Measurements from ENCODE around the gene WDFY4.

Gene WDFY4

DNA sequence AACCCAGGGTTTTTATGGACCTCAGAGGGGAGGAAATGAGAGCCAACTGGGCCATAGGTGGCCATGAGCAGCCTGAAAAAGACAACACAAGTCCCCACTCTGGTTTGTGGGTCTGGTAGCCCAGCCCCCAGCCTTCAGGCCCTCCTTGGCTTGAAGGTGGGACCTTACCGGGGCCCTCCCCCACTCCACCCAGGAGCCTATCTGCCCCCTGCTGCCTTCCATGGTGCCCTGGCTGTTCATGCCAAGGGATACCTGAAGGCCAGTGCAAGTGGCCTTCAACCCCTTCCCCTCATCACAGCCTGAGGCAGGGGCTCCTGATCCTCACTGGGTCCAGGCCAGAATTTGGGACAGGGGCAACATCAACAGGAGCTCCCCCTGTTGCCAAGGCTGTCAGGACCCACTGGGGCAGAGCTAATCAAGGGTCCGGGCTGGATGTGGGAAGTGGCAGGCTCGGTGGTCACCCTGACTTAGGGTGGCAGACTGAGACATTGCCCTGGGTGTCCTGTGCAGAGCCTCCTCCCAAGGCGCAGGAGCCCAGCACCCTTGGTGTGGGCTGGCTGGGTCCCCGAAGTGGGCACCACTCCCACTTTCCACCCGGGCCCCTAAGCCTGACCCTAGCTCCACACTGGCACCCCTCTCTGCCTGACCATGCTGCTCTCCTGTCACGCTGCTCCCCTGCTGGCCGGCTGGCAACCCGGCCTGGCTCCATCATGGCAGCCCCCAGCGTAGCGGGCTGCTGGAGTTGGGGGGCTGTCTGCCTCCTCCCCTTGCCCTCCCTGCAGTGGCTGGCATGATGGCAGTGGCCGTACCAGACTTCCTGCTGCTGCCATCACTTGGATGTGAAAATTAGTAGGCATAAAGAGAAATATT, 6.4 kb downstream of the WDFY4 start:
- no peak for DNase-seq (ENCODE audit: low read depth)

DNA sequence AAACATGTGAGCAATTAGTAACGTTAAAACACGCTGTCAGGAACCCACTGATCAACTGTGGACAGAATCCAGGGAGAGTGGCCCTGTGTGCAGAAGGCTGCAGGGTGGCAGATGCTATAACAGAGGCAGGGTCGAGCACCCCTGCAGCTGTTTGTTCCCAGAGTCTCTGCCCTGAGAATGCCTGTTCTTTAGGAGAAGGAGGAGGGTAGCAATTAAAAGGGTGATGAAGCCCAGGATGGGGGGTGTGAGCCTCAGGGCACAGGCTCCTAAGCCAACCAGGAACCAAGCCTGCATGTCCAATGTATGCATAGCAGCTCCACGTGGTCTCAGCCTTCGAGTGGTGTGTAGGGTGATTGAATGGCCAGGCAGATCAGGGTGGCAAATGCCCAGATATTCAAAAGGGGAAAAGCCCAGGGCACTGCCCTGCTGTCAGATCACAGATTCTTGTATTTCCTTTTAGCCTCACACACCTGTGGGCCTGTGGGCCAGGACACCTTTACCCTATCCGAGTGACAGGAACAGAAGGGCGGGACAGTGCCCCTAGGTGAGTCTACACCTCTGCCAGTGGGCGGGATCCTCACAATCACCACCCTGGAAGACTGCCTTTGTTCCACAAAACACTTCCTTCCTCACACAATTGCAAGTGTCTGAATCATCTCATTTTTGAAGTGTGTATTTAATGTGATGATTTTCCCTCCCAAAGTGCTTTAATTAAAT, 7.3 kb downstream of the WDFY4 start:
- no peak for DNase-seq (ENCODE audit: low read depth)

DNA sequence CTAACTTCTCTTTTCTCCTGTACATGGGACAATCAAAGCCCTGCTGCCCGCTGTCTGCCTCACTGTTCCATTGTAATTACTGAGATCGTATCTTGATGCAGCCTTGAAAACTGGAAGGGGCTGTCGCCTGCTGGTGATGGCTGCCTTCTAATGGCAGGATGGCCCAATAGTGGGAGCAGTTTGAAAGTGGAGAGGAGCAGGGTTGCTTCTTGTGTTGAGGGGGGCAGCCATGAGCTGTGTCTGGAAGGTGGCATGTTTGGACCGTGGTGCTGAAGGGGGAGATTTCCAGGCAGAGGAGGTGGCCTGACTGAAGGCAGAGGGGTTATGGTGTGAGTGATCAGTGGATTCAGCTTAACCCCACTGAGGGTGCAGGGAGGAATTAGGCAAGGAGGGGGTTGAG, 8.1 kb downstream of the WDFY4 start:
- no peak for DNase-seq (ENCODE audit: low read depth)

DNA sequence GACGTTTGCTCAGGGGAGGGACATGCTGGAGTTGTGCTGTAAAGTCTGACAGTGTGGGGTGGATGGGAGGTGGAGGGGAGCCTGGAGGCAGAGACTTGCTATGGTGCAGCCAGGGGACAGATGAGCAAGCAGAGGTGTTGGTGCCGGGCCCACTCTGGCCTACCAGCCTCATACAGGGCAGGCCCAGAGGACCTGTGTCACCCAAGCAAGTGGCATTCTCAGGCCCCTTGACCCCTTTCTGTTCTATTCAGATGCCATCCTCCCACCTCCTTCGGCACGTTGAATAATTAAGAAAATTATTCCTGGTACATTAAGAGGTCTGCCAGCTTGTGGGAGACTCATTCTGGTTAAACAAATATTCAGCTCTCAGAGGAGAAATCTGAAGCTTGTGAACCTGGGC, 8.5 kb downstream of the WDFY4 start:
- DNase-seq (ENCODE audit: low read depth), result no peak

DNA sequence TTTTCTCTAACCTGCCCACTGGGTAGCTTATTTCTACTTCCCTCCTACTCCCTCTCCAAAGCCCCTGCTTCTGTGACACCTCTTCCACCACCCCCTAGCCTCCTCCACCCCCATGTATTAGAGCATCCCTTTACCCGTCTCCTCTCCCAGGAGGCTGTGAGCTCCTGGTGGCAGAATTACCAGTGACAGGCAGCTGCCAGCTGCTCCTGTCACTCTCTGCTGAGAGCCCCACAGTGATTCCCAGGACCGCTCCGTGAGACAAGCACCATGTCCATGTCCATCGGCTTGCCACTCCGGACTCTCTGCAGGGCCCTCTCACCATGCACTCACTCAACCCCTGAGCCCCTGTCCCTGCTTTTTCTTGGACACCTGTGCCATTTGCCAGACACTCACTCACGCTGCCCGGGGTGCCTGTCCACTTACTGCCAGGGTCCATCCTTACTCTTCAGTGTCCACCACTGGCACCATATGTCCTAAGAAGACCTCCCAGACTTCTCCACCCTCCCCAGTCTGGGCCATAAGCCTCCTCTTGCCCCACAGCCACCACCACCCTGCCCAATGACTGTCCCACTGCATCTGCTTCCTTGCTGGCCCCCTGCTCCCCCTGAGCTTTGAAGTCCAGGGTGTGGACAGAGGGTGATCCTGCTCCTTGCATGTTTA, 9.8 kb downstream of the WDFY4 start:
- no peak for DNase-seq (ENCODE audit: low read depth)

DNA sequence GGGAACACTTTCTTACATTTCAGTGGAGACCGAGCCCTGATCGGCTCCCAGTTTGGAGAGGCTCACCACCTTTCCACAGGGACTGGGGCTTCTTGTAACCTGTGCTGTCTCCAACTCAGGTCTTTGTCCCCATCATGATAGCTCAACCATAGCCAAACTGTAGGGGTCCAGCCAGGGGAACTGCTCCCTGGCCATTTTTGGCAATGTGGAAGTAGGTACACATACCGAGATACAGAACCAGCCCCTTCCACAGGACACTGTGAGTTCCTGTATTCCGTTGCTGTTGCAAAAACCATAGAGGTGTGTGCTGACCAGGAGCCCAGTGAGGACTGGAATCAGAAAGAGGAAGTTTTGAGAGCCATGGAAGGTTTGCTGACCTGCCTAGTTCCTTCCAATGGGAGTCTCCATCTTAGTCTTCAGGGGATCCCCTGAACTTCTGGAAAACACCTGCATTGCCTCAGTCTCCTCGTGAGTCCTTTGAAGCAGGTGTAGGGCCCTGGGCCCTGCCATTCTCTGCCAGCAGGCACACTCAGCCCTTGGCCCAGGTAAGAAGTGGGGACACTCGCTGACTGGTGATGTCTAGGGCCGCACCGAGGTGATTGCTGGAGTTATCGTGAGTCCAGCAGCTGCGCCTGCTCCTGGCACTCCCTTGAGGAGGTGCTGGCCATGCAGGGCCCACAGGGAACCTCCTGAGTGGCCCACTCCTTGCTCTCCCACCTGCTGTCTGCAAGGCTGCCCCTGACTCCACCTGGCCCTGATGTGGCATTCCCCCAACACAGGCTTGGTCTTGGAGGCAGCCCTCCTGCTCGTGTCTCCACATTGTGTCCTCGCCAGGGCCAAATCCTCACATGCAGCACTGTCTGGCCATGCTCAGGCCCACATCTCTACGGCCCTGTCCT, 11.2 kb downstream of the WDFY4 start:
- DNase-seq (ENCODE audit: low read depth), result no peak

DNA sequence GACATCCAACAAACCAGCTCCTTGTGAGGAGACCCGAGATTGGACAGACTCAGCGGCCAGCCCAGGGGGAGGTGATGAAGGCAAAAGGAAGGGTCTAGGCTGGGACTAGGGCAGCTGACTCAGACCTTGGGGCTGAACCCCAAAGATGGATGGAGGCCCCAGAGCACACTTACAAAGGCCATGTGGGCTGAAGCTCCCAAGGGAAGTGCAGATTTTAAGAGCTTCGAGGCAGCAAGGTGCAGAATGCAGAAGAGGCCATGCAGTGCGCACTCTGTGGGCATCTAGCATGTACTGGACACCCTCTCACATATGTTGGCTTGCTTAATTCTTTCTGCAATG, 11.8 kb downstream of the WDFY4 start:
- DNase-seq (ENCODE audit: low read depth), result no peak

DNA sequence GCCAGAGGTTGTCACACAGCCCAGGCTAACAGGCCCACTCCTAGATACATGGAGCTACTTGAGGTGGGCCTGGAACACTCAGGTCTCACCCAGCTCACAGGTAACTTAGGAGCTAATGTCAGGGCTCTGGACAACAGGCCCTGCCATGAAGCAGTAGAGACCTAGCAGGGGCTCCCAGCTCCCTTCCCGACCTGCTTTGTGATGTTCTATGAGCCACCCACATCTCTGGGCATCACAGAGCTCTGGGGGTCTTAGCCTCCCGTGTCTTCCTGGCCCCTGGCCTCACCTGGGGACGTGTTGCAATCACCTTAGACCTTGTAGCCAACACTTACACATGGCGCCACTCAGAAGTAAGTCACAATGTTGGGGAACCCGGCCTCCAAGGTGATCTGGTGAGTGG, 12.4 kb downstream of the WDFY4 start:
- no peak for DNase-seq (ENCODE audit: low read depth)

DNA sequence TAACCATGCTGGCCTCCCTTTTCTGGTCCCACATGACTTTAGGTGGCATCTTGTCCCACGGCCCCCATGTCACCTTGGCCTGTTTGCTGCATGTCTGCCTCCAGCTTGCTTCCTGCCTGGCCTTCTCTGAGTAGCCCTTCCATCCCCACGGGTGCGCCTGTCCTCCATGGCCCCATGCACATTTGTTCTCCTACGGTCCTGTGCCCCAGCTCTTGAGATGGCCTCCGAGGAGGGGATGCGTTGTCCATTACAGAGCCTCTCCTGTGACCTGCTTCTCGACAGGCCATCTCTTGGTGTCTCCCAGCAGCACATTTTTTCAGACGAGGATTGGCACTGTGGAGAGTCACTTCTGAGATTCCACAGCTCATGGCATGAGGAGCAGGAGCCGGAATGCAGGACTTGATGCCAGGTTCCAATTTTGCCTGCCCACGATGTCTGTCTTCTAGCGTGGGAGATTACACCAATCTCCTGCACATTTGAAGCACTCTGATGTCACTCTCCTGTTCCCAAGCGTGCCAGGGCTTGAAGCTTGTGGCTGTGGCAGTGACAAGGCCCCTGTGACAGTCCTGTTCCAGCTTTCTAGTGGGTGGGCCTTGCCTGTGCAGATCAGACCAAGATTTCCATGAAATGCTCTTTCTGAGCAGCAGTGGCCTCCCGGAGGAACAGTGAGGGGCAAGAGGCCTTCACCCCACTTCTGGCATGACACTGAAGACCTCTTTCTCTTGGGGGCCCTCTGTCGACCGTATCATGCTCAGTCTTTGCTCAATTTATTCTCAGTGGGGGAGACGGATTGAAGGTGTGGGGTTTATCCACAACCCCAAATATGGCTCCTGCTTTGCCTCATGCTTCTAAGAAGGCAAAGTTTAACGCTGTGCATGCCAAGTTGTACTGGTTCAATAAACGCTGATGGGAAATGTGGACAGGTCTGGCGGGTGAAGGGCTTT, 13.4 kb downstream of the WDFY4 start:
- DNase-seq (ENCODE audit: low read depth), result no peak

DNA sequence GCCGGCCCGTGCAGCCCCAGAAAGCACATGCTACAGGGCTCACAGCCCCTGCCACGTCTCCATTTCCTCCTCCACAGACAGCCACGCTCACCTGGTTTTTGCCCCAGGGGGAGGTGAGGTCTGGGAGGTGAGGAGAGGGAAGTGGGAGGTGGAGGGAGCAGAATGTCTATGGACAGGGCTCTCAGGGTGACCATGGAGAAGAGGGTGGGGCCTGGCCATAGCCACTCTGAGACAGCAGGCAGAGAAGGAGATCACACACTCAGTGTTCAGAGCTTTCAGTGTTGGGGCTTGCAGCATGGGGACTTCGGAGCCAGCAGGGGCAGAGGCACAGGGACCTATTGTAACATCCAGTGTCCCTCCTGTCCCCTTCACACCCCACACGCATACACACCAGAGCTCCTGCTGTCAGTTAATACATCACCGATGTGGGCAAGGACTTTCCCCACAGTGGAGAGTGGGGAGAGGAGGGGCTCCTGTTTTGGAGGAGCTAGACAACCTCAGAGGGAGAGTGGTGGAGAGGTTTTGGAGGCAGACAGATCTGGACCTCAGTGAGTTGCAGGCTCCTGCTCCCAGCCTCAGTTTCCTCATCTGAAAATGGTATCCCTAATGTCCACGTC, 14.4 kb downstream of the WDFY4 start:
- DNase-seq (ENCODE audit: low read depth), result no peak

DNA sequence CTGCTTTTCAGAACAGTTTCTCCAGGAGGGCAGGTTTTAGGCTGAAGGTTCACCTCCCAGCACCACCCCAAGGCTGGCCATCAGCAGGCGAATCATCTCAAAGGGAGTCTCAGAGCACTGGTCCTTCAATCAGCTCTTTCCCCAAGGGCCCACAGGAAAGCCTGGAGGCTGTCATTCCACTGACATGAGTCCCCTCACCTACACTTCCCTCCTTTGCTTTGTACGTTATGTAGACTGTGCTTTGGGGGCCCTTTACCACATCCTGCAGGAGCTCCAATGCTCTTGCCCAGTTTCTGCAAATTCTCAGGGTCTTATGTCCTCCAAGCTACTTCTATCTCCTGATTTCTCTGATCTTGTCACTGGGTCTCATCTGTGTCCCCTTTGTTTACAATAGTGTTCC, 15.4 kb downstream of the WDFY4 start:
- no peak for DNase-seq (ENCODE audit: low read depth)

DNA sequence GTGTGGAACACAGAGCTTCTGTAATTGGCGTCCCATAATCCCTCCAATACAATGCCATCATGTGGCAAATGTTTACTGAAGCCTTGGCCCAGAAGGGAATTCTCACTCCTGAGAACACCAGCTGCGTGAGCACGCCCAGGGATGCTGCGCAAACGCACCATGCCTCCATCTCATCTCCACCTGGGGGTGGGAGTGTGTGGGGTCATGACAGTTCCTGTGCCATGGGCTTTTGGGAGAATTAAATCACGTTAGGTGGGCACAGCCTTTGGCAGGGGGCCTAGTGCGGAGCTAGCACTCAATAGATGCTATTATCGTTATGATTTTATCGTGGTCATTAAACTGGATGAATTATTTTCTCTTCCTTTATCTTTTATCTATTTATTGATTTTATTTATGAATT, 15.8 kb downstream of the WDFY4 start:
- DNase-seq (ENCODE audit: low read depth), result no peak

DNA sequence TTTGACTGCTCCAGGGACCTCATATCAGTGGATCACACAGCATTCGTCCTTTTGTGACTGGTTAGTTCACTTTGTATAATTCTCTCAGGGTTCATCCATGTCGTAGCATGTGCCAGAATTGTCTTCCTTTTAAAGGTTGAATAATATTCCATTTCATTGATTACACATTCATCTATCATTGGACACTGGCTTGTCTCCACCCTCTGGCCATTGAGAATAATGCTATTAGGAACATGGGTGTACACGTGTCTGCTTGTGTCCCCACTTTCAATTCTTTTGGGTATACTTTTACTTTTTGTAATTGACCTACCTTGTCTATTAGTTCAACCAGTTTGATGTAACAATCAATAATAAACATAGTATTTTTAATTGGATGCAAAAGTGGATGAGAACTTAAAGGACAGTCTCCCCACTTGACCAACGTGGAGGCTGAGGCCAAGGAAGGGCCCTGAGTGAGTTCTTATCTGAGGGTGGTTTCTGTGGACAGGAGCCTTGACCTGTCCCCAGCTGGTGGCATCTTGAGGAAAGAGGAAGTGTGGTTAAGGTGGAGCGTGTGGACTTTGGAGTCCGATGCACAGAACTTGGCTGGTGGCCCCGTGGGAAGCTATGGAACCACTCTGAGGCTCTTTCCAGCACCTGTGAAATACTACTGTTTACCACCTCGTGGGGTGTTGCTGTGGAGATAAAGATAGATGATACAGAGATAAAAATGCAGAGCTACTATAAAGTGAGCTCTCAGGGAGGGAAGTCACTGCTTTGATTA, 16.6 kb downstream of the WDFY4 start:
- no peak for DNase-seq (ENCODE audit: low read depth)

DNA sequence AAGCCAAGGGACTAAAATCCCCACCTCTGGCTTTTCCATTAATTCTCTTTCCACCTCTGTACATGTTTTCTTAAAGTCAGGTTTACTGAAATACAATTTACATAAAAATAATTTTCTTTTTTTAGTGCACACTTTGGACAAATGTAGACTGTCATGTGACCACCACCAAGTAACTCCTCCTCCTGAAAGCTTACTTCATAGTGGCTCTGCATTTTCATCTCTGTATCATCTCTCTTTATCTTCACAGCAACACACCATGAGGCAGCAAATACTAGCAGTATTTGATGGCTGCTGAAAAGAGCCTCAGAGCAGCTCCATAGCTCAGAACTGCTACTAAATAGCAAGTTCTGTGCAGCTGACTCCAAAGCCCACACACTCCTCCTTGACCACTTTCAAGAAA, 17.3 kb downstream of the WDFY4 start:
- no peak for DNase-seq (ENCODE audit: low read depth)

DNA sequence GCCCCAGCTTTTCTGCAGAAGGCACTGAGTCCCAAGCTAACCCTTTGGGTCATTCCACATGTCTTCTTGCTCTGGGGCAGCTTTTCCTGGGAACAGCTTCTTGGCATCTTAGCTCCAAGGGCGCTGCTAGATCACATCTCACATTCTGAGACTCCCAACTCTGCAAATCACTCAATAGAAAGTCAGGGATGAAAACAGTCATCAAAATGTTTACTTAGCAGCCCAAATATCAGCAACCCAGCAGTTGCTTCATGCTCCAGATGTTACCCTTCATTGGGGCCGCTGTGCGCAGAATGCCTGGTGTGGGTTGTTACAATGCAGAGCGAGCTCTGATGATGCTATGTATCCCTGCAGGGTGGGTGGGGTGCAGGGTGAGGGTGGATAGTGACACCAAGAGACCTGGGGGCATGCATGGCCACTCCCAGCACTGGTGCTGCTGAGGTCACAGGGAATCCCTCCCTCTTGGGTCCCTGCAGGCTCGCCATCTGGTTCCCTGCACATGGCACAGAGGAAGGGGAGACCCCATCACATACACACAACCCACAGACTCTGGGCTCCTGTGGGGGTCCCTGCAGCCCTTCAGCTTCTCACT, 19.0 kb downstream of the WDFY4 start:
- DNase-seq (ENCODE audit: low read depth), result no peak

DNA sequence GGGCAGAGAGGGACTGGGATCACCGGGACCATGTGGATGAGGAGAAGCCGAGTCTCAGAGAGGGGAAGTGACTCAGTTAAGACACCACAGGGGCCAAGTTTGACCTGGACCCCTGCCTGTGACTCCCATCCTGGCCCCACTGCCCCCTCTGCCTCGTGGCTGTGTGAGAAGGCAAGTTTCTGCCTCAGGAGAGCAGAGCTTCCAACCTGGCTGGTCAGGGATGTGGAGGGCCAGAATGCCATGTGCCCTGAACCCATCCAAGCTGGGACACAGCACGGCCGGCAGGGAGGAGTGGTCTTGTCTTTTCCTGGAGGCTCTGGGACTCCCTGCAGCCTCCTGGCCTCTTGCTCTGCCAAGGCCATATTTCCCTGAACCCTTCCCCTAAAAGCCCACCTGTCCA, 19.5 kb downstream of the WDFY4 start:
- DNase-seq (ENCODE audit: low read depth), result no peak

DNA sequence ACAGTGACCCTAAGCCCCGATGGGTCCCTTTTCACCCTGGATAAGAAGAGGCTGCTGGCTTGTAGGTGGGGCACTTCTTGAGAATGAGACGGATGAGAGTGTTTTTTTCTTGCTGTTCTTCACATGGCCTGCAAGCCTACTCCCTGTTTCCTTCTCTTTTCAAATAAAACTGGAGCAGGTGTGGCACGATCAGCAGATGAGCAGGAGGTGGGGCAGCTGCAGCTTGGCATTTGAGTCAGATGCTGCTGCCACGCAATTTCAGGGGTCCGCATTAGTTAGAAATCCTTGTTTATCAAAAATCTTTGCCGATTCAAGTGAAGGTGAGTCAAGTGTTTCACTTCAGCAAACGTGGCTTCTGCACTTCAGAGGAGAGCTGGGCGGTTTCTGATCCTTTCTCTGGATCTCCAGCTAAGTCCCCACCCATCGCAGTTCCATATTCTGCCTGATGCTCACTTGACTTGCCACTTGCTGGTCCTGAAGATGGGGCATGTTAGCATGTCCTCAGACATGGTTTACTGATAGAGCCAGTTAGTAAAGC, 20.8 kb downstream of the WDFY4 start:
- DNase-seq (ENCODE audit: low read depth), result no peak

DNA sequence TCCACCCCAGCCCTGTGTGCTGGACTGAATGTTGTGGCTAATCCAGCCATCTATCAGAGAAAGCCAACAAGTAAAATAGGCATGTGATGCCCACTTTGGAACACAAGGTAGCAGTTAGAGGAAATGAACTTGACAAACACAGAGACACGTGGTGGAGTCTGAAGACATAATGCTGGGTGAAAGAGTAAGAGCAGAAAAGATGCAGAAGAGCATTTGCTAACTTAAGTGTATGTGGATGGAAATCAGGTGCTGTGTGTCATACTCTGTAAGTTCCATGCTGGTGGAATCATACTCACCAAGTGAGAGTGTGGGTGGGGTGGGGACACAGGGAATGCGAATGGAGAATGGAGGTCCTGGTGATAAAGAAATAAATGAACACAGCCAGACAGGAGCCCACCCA, 22.8 kb downstream of the WDFY4 start:
- DNase-seq (ENCODE audit: low read depth), result no peak

DNA sequence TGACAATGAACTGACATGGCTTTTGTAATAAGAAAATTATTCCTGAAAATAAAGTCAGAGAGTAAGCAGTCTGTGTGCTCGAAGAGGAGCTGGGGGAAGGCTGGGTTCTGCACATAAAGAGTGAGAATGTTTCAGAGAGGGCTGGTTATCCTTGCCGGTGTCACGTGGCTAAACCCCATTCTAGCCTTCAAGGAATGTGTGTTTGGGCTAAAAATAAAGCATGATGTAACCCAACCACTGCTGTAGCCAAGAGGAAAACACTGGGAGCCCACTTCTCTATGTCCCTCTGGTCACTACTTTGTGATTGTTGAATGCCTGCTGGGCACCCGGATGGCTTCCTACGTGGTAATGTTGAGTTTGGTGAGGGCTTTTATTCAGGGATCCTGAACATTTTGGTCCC, 23.5 kb downstream of the WDFY4 start:
- DNase-seq (ENCODE audit: low read depth), result no peak

Measured in fibroblast of the conjunctiva (primary cell).